ENCODE measurements around the gene SCAMP2. TPM values are rescaled to one million over a fixed set of nuclear protein-coding genes. Genes with fewer than 3 reads are reported as not detected.

The SCAMP2 gene
- total and polyA plus RNA-seq, 10 of the 15 experiments (the other 5 are each of a cell fraction or from before 2014, with no cell fraction given) = 10.9 to 158 (median 99.6) TPM

GRCh38 chr15:74839526-74840395, 33.4 kb downstream of the SCAMP2 start:
- no peak overlapping the region for H2AFZ ChIP-seq (ENCODE audit: control insufficient read depth, low read depth, low read length)
- ATAC-seq (no peak), DNase-seq (ENCODE audit: low read depth, low spot score) (no peak), FAIRE-seq (no peak)
- TF ChIP-seq SREBF1 (IDR thresholded peaks at IDR 0.05; ENCODE audit: low read length) (no peak), SMC3 (IDR thresholded peaks at IDR 0.05; ENCODE audit: borderline replicate concordance, low read length) (no peak), RAD21 (IDR thresholded peaks at IDR 0.05; ENCODE audit: insufficient read depth, low read depth, low read length) (0 out of 2 replicates have a peak, but pooled peaks have one; percentile 9)
- TF ChIP-seq, protein P1, sequence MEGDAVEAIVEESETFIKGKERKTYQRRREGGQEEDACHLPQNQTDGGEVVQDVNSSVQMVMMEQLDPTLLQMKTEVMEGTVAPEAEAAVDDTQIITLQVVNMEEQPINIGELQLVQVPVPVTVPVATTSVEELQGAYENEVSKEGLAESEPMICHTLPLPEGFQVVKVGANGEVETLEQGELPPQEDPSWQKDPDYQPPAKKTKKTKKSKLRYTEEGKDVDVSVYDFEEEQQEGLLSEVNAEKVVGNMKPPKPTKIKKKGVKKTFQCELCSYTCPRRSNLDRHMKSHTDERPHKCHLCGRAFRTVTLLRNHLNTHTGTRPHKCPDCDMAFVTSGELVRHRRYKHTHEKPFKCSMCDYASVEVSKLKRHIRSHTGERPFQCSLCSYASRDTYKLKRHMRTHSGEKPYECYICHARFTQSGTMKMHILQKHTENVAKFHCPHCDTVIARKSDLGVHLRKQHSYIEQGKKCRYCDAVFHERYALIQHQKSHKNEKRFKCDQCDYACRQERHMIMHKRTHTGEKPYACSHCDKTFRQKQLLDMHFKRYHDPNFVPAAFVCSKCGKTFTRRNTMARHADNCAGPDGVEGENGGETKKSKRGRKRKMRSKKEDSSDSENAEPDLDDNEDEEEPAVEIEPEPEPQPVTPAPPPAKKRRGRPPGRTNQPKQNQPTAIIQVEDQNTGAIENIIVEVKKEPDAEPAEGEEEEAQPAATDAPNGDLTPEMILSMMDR (IDR thresholded peaks at IDR 0.05 in 2 of 3, conservative IDR thresholded peaks at IDR 0.05 in 1 of 3; ENCODE audit: control insufficient read depth in 2 of 3, extremely low read depth in 1 of 3, insufficient read depth in 1 of 3, low read depth in 3 of 3, low read length in 3 of 3) = peak; percentile 13 to 22 (median 19); a peak in 2 of 6 replicates
- intact Hi-C loops (cut with micrococcal nuclease; ENCODE audit: unreplicated experiment) = loop anchor here (5.0 kb wide), 3 partner anchors 37 to 202 kb away; no protein-coding TSS in a partner anchor
- no TSS peak for BruUV-seq (replicated peaks)
- H3K27me3 ChIP-seq (replicated peaks in 1 of 2; ENCODE audit: control insufficient read depth in 2 of 2, insufficient read depth in 2 of 2, low read length in 1 of 2) = no peaks in the 10 kb centered on the region
- in situ Hi-C loops (cut with MboI) = no loop called here
- H3K4me2 ChIP-seq (ENCODE audit: control insufficient read depth, insufficient read depth) = no peak overlapping the region
- H3K4me1 ChIP-seq (ENCODE audit: control insufficient read depth, insufficient read depth, low read length) = peaks cover 13% of the 10 kb centered on the region
- peaks cover 3% of the 10 kb centered on the region; the same call in 1 of the 2 replicates for H3K79me2 ChIP-seq (ENCODE audit: control insufficient read depth, insufficient read depth, low read length)
- no peaks in the 10 kb centered on the region for H4K20me1 ChIP-seq (ENCODE audit: control insufficient read depth, insufficient read depth)
- 83% methylated on average over 30 of the region's 31 CpGs for WGBS (ENCODE audit: insufficient coverage, insufficient replicate concordance, low lambda C conversion rate, missing lambda C conversion rate)
- CTCF ChIA-PET = interaction anchor here (3.7 to 6.2 kb wide), 3 partner anchors 61 to 71 kb away, joined by 14 to 59 read pairs (median 22); no protein-coding TSS in a partner anchor
- H3K27ac ChIP-seq (ENCODE audit: control insufficient read depth, insufficient read depth) = no peak overlapping the region
- RAD21 ChIA-PET (ENCODE audit: unreplicated experiment) = interaction anchor here (1.1 to 3.1 kb wide), 2 partner anchors 62 to 71 kb away, joined by 4 to 19 read pairs; no protein-coding TSS in a partner anchor
- SMC1A ChIA-PET (ENCODE audit: uncharacterized antibody, unreplicated experiment) = interaction anchor here (1.0 to 6.1 kb wide), 3 partner anchors 30 to 69 kb away, joined by 3 to 43 read pairs (median 7); no protein-coding TSS in a partner anchor
- H3K4me3 ChIP-seq = no peak overlapping the region
- no peak overlapping the region for H3K9ac ChIP-seq (ENCODE audit: control insufficient read depth, insufficient read depth, low read length)
- no peaks in the 10 kb centered on the region for H3K9me3 ChIP-seq (replicated peaks; ENCODE audit: control insufficient read depth, insufficient read depth, low read length)
- H3K36me3 ChIP-seq (ENCODE audit: control insufficient read depth in 2 of 2, insufficient read depth in 2 of 2, low read length in 1 of 2) = peaks cover 0 to 5% of the 10 kb centered on the region in 2 experiments; a peak in 3 of 4 replicates
- POLR2A ChIA-PET = interaction anchor here (0.6 kb wide), 1 partner anchor 27 kb away, joined by 3 read pairs; no protein-coding TSS in a partner anchor
